ENCODE data around the gene PSEN1. TPM values are rescaled to one million over a fixed set of nuclear protein-coding genes. Genes with fewer than 3 reads are reported as not detected.

PSEN1 gene
- total RNA-seq, 1 experiment from 2014 or later, result 39.3 TPM

GRCh38 chr14:73230051-73230450 is 93.7 kb downstream of the PSEN1 start:
- H3K27me3 ChIP-seq (ENCODE audit: control insufficient read depth, insufficient read depth, low read length), result no peaks in the 10 kb centered on the region
- no peaks in the 10 kb centered on the region for H3K9me3 ChIP-seq (ENCODE audit: control insufficient read depth, insufficient read depth, low read depth, low read length)
- ATAC-seq (no peak), DNase-seq (ENCODE audit: low read depth, low spot score) (no peak)
- TF ChIP-seq POLR2AphosphoS5 (IDR thresholded peaks at IDR 0.05; ENCODE audit: low read depth, low read length) (no peak), SIN3A (IDR thresholded peaks at IDR 0.05; ENCODE audit: borderline replicate concordance, insufficient read depth, low read depth, low read length) (no peak), TCF7L2 (IDR thresholded peaks at IDR 0.05; ENCODE audit: low read depth, low read length) (no peak)
- TF ChIP-seq, protein P1, sequence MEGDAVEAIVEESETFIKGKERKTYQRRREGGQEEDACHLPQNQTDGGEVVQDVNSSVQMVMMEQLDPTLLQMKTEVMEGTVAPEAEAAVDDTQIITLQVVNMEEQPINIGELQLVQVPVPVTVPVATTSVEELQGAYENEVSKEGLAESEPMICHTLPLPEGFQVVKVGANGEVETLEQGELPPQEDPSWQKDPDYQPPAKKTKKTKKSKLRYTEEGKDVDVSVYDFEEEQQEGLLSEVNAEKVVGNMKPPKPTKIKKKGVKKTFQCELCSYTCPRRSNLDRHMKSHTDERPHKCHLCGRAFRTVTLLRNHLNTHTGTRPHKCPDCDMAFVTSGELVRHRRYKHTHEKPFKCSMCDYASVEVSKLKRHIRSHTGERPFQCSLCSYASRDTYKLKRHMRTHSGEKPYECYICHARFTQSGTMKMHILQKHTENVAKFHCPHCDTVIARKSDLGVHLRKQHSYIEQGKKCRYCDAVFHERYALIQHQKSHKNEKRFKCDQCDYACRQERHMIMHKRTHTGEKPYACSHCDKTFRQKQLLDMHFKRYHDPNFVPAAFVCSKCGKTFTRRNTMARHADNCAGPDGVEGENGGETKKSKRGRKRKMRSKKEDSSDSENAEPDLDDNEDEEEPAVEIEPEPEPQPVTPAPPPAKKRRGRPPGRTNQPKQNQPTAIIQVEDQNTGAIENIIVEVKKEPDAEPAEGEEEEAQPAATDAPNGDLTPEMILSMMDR (IDR thresholded peaks at IDR 0.05), result no peak
- TF ChIP-seq, protein P2, sequence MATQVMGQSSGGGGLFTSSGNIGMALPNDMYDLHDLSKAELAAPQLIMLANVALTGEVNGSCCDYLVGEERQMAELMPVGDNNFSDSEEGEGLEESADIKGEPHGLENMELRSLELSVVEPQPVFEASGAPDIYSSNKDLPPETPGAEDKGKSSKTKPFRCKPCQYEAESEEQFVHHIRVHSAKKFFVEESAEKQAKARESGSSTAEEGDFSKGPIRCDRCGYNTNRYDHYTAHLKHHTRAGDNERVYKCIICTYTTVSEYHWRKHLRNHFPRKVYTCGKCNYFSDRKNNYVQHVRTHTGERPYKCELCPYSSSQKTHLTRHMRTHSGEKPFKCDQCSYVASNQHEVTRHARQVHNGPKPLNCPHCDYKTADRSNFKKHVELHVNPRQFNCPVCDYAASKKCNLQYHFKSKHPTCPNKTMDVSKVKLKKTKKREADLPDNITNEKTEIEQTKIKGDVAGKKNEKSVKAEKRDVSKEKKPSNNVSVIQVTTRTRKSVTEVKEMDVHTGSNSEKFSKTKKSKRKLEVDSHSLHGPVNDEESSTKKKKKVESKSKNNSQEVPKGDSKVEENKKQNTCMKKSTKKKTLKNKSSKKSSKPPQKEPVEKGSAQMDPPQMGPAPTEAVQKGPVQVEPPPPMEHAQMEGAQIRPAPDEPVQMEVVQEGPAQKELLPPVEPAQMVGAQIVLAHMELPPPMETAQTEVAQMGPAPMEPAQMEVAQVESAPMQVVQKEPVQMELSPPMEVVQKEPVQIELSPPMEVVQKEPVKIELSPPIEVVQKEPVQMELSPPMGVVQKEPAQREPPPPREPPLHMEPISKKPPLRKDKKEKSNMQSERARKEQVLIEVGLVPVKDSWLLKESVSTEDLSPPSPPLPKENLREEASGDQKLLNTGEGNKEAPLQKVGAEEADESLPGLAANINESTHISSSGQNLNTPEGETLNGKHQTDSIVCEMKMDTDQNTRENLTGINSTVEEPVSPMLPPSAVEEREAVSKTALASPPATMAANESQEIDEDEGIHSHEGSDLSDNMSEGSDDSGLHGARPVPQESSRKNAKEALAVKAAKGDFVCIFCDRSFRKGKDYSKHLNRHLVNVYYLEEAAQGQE (IDR thresholded peaks at IDR 0.05; ENCODE audit: insufficient read depth in 1 of 2, low read depth in 2 of 2, low read length in 1 of 2), result no peak
- H3K36me3 ChIP-seq (ENCODE audit: control insufficient read depth, insufficient read depth, low read length), result no peaks in the 10 kb centered on the region
- H3K4me1 ChIP-seq (ENCODE audit: control insufficient read depth, insufficient read depth, low read length), result peaks cover 29% of the 10 kb centered on the region
- BruUV-seq (replicated peaks), result no TSS peak
- in situ Hi-C loops (cut with HindIII; ENCODE audit: low pct_unique_long_range_greater_than_20kb, low sequenced_read_pairs) (no loop called here), intact Hi-C loops (cut with micrococcal nuclease; ENCODE audit: unreplicated experiment) (no loop called here)
- no peak overlapping the region for H3K4me3 ChIP-seq (ENCODE audit: low read depth in 2 of 2, low read length in 2 of 2)
- no peak overlapping the region for H3K27ac ChIP-seq (ENCODE audit: low read length)
- POLR2A ChIA-PET, result no interaction called here
- CTCF ChIA-PET, result no interaction called here

DNA sequence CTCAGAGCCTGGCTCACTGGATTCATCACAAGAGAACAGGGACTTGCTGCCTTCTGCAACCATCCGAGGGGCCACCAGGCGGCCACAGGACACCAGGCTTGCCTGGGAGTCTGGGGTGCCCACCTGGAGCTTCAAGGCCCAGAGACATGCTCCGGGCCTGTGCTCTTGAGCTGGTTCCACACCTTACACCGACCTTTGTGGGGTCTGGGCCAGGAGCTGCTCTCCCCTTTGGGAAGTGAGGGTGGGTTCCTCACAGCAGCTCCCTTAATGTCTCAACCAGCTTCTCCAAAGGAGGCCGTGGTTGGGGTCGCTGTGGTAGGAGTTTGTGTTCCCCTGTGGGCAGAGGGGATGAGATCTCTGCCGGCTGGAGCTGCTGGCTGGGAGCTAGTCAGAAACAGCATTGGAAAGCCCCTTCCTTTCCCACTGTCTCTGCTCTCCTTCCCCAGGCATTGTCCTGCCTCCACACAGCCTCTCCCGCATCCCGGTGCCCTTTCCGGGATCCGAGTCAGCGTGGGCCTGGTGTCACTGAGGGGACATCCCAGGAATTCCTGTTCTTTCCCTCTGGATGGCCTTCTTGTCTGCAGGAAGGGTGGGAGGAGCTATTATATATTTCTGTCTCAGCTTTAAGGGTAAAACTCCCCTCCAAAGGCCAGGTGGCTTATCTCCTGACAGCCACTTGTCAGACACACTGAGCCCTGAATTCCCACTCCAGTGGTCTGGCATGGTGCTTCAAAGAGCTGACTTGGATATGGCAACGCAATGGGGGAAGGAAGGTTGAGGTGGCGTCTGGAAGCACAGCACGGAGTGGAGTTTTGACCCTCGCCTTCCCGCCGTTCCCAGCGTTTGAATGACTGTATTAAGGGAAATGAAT is 95.9 kb downstream of the PSEN1 start:
- in situ Hi-C loops (cut with HindIII; ENCODE audit: low pct_unique_long_range_greater_than_20kb, low sequenced_read_pairs), result no loop called here
- peak overlapping the region; percentile 54; the same call in 1 of the 2 replicates for H3K27ac ChIP-seq (ENCODE audit: low read length)

More for the DNA sequence above, 95.9 kb downstream of the PSEN1 start:
- DNase-seq (ENCODE audit: low read depth, low spot score) (no peak), ATAC-seq (peak; percentile 62)
- BruUV-seq (replicated peaks), result no TSS peak
- no peak for TF ChIP-seq POLR2AphosphoS5 (IDR thresholded peaks at IDR 0.05; ENCODE audit: low read depth, low read length)
- TF ChIP-seq, protein P1 (IDR thresholded peaks at IDR 0.05), result peak; percentile 76
- 0 out of 2 replicates have a peak, but pooled peaks cover 2% of the 10 kb centered on the region for H3K27me3 ChIP-seq (ENCODE audit: control insufficient read depth, insufficient read depth, low read length)
- H3K4me1 ChIP-seq (ENCODE audit: control insufficient read depth, insufficient read depth, low read length), result peaks cover 32% of the 10 kb centered on the region
- H3K36me3 ChIP-seq (ENCODE audit: control insufficient read depth, insufficient read depth, low read length), result no peaks in the 10 kb centered on the region
- H3K9me3 ChIP-seq (ENCODE audit: control insufficient read depth, insufficient read depth, low read depth, low read length), result no peaks in the 10 kb centered on the region
- intact Hi-C loops (cut with micrococcal nuclease; ENCODE audit: unreplicated experiment), result no loop called here
- POLR2A ChIA-PET, result interaction anchor here (0.7 kb wide), 1 partner anchor 225 kb away, joined by 4 read pairs; no protein-coding TSS in a partner anchor
- no peak overlapping the region for H3K4me3 ChIP-seq (ENCODE audit: low read depth in 2 of 2, low read length in 2 of 2)
- CTCF ChIA-PET, result interaction anchor here (0.5 to 1.2 kb wide), 4 partner anchors 20 to 1079 kb away, joined by 3 to 5 read pairs (median 4); no protein-coding TSS in a partner anchor

All from Panc1 (cell line).